Activated gamma-delta T cell treated with anti-CD3 and anti-CD28 coated beads, Interleukin-2, amount 50 U/mL, for 16 hours (primary cell): Measurements from ENCODE around the gene FBXW7.

Experiments
- DNase-seq: peaks from one replicate; pipeline ENCODE4 v3.0.0-alpha.2; 2020; ENCODE audit warnings: low read depth

FBXW7 gene

GRCh38 chr4:152427981-152428380, 107.9 kb downstream of the FBXW7 start:
- DNase-seq = no peak

- DNase-seq = no peak
These were observed 110.9 kb downstream of the FBXW7 start for GRCh38 chr4:152424977-152425376.

GRCh38 chr4:152424396-152424795, 111.5 kb downstream of the FBXW7 start:
- no peak for DNase-seq

GRCh38 chr4:152422817-152423320, 113.0 kb downstream of the FBXW7 start:
- no peak for DNase-seq

- no peak for DNase-seq
These were observed 114.3 kb downstream of the FBXW7 start for GRCh38 chr4:152421576-152421975.

- no peak for DNase-seq
These were observed 116.1 kb downstream of the FBXW7 start for GRCh38 chr4:152419809-152420208.

- no peak for DNase-seq
These were observed 118.2 kb downstream of the FBXW7 start for GRCh38 chr4:152417673-152418072.

GRCh38 chr4:152415980-152416379, 119.9 kb downstream of the FBXW7 start:
- no peak for DNase-seq

- DNase-seq = no peak
These were observed 127.2 kb downstream of the FBXW7 start for GRCh38 chr4:152408514-152409327.

GRCh38 chr4:152401424-152401823, 134.5 kb downstream of the FBXW7 start:
- no peak for DNase-seq

- no peak for DNase-seq
These were observed 136.6 kb downstream of the FBXW7 start for GRCh38 chr4:152399246-152399645.

- no peak for DNase-seq
These were observed 137.8 kb downstream of the FBXW7 start for GRCh38 chr4:152398060-152398459.

- no peak for DNase-seq
These were observed 141.1 kb downstream of the FBXW7 start for GRCh38 chr4:152394791-152395190.

GRCh38 chr4:152392079-152392478, 143.8 kb downstream of the FBXW7 start:
- DNase-seq = no peak

GRCh38 chr4:152390216-152390615, 145.7 kb downstream of the FBXW7 start:
- no peak for DNase-seq

- no peak for DNase-seq
These were observed 146.5 kb downstream of the FBXW7 start for GRCh38 chr4:152389359-152389758.

GRCh38 chr4:152385551-152385950, 150.3 kb downstream of the FBXW7 start:
- DNase-seq = no peak

GRCh38 chr4:152382057-152382785, 153.7 kb downstream of the FBXW7 start:
- no peak for DNase-seq

- no peak for DNase-seq
These were observed 155.0 kb downstream of the FBXW7 start for GRCh38 chr4:152380919-152381318.

- no peak for DNase-seq
These were observed 155.7 kb downstream of the FBXW7 start for GRCh38 chr4:152380185-152380584.

GRCh38 chr4:152374606-152375285, 161.1 kb downstream of the FBXW7 start:
- DNase-seq = no peak

- no peak for DNase-seq
These were observed 161.7 kb downstream of the FBXW7 start for GRCh38 chr4:152374153-152374552.

- DNase-seq = no peak
These were observed 163.4 kb downstream of the FBXW7 start for GRCh38 chr4:152372444-152372843.
